ENCODE measurements around the gene SLC7A6.

DNA sequence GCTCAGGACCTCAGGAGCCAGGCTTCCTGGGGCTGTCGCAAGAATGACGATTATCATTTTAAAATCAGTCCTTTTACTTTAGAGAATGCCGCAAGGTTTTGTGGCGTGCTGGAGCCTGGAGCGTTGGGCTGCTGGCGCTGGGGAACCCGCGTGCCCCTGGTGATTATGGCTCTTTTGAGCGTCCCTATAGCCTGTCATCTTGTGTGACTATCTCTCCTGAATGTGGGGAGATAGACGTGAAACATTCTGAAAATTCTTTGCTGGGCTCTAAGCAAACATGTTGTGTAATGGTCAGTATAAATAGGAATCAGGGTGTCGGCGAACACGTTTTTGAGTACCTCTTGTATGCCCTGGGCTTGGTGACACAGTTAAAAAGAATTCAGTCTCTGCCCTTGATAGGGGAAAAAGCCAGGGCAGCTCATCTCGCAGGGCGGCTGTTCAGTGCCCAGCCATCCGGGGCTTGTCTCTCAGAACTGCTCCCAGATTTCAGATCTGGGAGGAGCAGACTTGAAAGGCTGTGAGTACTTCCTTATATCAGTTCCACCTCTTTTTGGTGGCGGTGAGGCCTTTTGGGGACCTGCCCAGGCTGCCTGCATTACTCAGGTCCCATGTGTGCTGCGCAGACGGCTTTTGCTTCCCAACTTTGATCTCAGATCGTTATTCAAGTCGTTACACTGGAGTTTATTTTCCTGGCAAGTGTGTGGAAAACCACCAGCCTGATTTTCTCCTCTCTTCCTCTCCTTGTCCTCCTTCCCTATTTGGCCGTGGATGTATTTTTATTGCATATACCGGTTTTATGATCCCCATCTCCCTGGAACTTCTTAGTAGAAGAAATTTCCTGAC is 973 bp downstream of the SLC7A6 start:
- TF ChIP-seq, protein P1, sequence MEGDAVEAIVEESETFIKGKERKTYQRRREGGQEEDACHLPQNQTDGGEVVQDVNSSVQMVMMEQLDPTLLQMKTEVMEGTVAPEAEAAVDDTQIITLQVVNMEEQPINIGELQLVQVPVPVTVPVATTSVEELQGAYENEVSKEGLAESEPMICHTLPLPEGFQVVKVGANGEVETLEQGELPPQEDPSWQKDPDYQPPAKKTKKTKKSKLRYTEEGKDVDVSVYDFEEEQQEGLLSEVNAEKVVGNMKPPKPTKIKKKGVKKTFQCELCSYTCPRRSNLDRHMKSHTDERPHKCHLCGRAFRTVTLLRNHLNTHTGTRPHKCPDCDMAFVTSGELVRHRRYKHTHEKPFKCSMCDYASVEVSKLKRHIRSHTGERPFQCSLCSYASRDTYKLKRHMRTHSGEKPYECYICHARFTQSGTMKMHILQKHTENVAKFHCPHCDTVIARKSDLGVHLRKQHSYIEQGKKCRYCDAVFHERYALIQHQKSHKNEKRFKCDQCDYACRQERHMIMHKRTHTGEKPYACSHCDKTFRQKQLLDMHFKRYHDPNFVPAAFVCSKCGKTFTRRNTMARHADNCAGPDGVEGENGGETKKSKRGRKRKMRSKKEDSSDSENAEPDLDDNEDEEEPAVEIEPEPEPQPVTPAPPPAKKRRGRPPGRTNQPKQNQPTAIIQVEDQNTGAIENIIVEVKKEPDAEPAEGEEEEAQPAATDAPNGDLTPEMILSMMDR (IDR thresholded peaks at IDR 0.05) = no peak
- peak in 1 of 2 donors; percentile 33 for TF ChIP-seq POLR2A (IDR thresholded peaks at IDR 0.05)

Data from uterus (tissue), 2 donors.